ENCODE measurements around the gene RTTN.

RTTN gene

GRCh38 chr18:69999656-70000055 is 205.8 kb downstream of the RTTN start:
- Histone ChIP-seq H3K9ac (ENCODE audit: low read length) (no peak overlapping the region), H3K4me1 (ENCODE audit: control insufficient read depth, insufficient read depth, low read length) (peaks cover 16% of the 10 kb centered on the region; the same call in 1 of the 2 replicates), H3K27ac (ENCODE audit: low read depth, low read length) (no peak overlapping the region)

GRCh38 chr18:69998523-69998987 is 206.9 kb downstream of the RTTN start:
- Histone ChIP-seq H3K36me3 (ENCODE audit: control insufficient read depth, insufficient read depth, low read length) (peaks cover 4% of the 10 kb centered on the region), H3K27ac (ENCODE audit: low read depth, low read length) (no peak overlapping the region), H3K4me3 (ENCODE audit: low read depth, low read length) (no peak overlapping the region), H3K9ac (ENCODE audit: low read length) (no peak overlapping the region), H3K9me3 (ENCODE audit: control insufficient read depth, insufficient read depth, low read depth, low read length) (no peaks in the 10 kb centered on the region), H3K4me1 (ENCODE audit: control insufficient read depth, insufficient read depth, low read length) (peaks cover 16% of the 10 kb centered on the region; the same call in 1 of the 2 replicates), H3K27me3 (ENCODE audit: control insufficient read depth, insufficient read depth, low read length) (no peaks in the 10 kb centered on the region)

More at GRCh38 chr18:69999656-70000055, 205.8 kb downstream of the RTTN start:
- H3K4me3 ChIP-seq (ENCODE audit: low read depth, low read length), result no peak overlapping the region
- H3K36me3 ChIP-seq (ENCODE audit: control insufficient read depth, insufficient read depth, low read length), result peaks cover 4% of the 10 kb centered on the region
- H3K9me3 ChIP-seq (ENCODE audit: control insufficient read depth, insufficient read depth, low read depth, low read length), result no peaks in the 10 kb centered on the region
- H3K27me3 ChIP-seq (ENCODE audit: control insufficient read depth, insufficient read depth, low read length), result no peaks in the 10 kb centered on the region

- no peak overlapping the region for H3K27ac ChIP-seq (ENCODE audit: low read depth, low read length)
- peaks cover 4% of the 10 kb centered on the region for H3K36me3 ChIP-seq (ENCODE audit: control insufficient read depth, insufficient read depth, low read length)
- H3K9ac ChIP-seq (ENCODE audit: low read length), result no peak overlapping the region
- H3K4me3 ChIP-seq (ENCODE audit: low read depth, low read length), result no peak overlapping the region
- H3K4me1 ChIP-seq (ENCODE audit: control insufficient read depth, insufficient read depth, low read length), result peaks cover 16% of the 10 kb centered on the region; the same call in 1 of the 2 replicates
- no peaks in the 10 kb centered on the region for H3K9me3 ChIP-seq (ENCODE audit: control insufficient read depth, insufficient read depth, low read depth, low read length)
- H3K27me3 ChIP-seq (ENCODE audit: control insufficient read depth, insufficient read depth, low read length), result no peaks in the 10 kb centered on the region
Observed at GRCh38 chr18:69996951-69997798, 208.3 kb downstream of the RTTN start.

DNA sequence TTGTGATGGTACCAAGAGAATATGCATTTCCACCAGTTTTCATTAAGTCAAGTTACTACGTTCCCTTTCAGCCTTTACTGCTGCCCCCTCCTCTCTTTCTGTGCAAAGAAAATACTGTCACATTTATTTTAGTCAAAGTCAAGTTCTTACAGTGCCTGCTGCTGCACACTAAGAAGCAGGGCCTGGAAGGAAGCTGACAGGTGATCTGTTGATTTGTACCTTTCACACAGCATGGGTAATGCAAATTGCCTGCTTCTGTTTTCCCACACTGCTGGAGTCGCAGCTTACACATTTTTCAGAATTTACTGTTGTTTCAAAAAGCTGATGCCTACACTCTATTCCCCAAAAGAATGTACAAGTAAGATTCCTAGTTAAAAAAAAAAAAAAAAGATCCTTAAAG is 209.1 kb downstream of the RTTN start:
- Histone ChIP-seq H3K27ac (ENCODE audit: low read depth, low read length) (no peak overlapping the region), H3K9ac (ENCODE audit: low read length) (no peak overlapping the region), H3K36me3 (ENCODE audit: control insufficient read depth, insufficient read depth, low read length) (peaks cover 1% of the 10 kb centered on the region), H3K9me3 (ENCODE audit: control insufficient read depth, insufficient read depth, low read depth, low read length) (no peaks in the 10 kb centered on the region), H3K4me3 (ENCODE audit: low read depth, low read length) (no peak overlapping the region), H3K27me3 (ENCODE audit: control insufficient read depth, insufficient read depth, low read length) (no peaks in the 10 kb centered on the region), H3K4me1 (ENCODE audit: control insufficient read depth, insufficient read depth, low read length) (peaks cover 16% of the 10 kb centered on the region; the same call in 1 of the 2 replicates)

DNA sequence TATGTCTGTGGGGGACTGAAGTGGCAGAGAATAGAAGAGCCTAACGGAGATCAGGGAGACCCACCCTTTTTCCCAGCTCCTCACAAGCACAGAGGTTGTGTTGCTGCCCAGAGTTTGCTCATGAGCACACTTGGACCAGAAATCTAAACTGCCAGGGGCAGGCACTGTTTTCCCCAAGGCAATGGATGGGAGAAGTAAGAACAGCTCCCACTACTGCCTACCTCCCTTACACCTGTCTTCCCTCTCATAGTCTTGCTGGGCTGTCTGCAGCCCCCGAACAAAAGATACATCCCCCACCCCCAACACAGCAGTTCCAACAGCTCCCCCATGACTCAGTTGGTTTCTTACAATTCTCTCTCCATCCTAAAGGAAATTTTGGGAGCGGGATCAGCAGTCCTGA is 209.7 kb downstream of the RTTN start:
- Histone ChIP-seq H3K4me1 (ENCODE audit: control insufficient read depth, insufficient read depth, low read length) (peaks cover 16% of the 10 kb centered on the region; the same call in 1 of the 2 replicates), H3K4me3 (ENCODE audit: low read depth, low read length) (no peak overlapping the region), H3K27me3 (ENCODE audit: control insufficient read depth, insufficient read depth, low read length) (no peaks in the 10 kb centered on the region), H3K9me3 (ENCODE audit: control insufficient read depth, insufficient read depth, low read depth, low read length) (no peaks in the 10 kb centered on the region), H3K36me3 (ENCODE audit: control insufficient read depth, insufficient read depth, low read length) (no peaks in the 10 kb centered on the region), H3K27ac (ENCODE audit: low read depth, low read length) (no peak overlapping the region), H3K9ac (ENCODE audit: low read length) (no peak overlapping the region)

DNA sequence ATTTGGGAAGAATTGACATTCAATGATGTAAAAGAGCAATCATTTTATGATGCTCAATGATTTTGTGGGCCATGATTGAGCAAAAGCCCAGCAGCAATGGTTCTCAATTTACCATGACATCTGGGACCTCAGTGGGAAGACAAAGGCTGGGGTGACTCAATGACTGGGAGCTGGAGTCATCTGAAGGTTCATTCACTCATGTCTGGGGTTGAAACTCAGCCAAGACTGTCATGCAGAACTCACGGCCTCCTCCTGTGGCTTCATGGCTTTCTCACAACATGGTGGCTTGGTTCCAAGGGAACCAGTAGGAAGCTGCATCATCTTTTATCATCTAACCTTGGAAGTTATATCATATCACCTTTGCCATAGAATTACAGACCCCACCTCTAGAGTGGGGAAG is 212.7 kb downstream of the RTTN start:
- no peak overlapping the region for H3K4me3 ChIP-seq (ENCODE audit: low read depth, low read length)
- no peaks in the 10 kb centered on the region for H3K9me3 ChIP-seq (ENCODE audit: control insufficient read depth, insufficient read depth, low read depth, low read length)
- H3K4me1 ChIP-seq (ENCODE audit: control insufficient read depth, insufficient read depth, low read length), result peaks cover 16% of the 10 kb centered on the region; the same call in 1 of the 2 replicates
- no peak overlapping the region for H3K9ac ChIP-seq (ENCODE audit: low read length)
- no peaks in the 10 kb centered on the region for H3K36me3 ChIP-seq (ENCODE audit: control insufficient read depth, insufficient read depth, low read length)
- H3K27ac ChIP-seq (ENCODE audit: low read depth, low read length), result no peak overlapping the region
- no peaks in the 10 kb centered on the region for H3K27me3 ChIP-seq (ENCODE audit: control insufficient read depth, insufficient read depth, low read length)

DNA sequence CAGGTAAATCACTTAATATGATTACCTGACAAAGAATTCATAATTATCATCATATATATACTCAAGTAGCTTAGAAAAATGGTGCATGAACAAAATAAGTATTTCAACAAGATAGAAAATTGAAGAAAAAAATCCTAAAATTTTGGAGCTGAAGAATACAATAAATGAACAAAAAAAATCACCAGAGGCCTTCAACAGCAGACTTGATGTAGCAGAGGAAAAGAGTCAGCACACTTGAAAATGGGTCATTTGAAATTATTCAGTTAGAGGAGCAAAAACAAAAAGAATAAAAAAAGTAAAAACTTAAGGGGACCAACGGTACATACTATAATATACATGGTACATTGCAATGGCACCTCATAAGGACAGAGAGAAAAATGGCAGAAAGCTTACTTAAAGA is 217.6 kb downstream of the RTTN start:
- H3K4me1 ChIP-seq (ENCODE audit: control insufficient read depth, insufficient read depth, low read length), result peaks cover under 1% of the 10 kb centered on the region; the same call in 1 of the 2 replicates
- H3K27ac ChIP-seq (ENCODE audit: low read depth, low read length), result no peak overlapping the region
- no peaks in the 10 kb centered on the region for H3K36me3 ChIP-seq (ENCODE audit: control insufficient read depth, insufficient read depth, low read length)
- no peaks in the 10 kb centered on the region for H3K9me3 ChIP-seq (ENCODE audit: control insufficient read depth, insufficient read depth, low read depth, low read length)
- H3K4me3 ChIP-seq (ENCODE audit: low read depth, low read length), result no peak overlapping the region
- no peak overlapping the region for H3K9ac ChIP-seq (ENCODE audit: low read length)
- no peaks in the 10 kb centered on the region for H3K27me3 ChIP-seq (ENCODE audit: control insufficient read depth, insufficient read depth, low read length)

DNA sequence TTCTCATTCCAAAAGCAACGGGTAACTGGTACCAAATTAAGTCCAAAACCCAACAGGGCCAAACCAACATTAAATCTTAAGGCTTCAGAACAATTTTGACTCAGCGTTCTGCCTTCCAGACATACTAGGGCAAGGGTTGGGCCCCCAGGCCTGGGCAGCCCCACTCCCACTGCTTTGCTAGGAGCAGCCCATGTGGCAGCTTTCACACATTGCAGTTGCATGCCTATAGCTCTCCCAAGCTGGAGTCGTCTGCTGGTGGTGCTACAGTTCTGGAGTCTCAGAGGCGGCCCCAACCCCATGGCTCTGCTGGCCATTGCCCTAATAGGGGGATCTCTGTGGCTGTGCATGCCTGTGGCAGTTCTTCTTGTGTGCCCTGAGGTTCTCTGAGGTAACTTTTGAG is 220.2 kb downstream of the RTTN start:
- Histone ChIP-seq H3K9ac (ENCODE audit: low read length) (no peak overlapping the region), H3K27me3 (ENCODE audit: control insufficient read depth, insufficient read depth, low read length) (no peaks in the 10 kb centered on the region), H3K36me3 (ENCODE audit: control insufficient read depth, insufficient read depth, low read length) (no peaks in the 10 kb centered on the region), H3K9me3 (ENCODE audit: control insufficient read depth, insufficient read depth, low read depth, low read length) (no peaks in the 10 kb centered on the region), H3K4me1 (ENCODE audit: control insufficient read depth, insufficient read depth, low read length) (peaks cover 6% of the 10 kb centered on the region; the same call in 1 of the 2 replicates), H3K27ac (ENCODE audit: low read depth, low read length) (no peak overlapping the region), H3K4me3 (ENCODE audit: low read depth, low read length) (no peak overlapping the region)

GRCh38 chr18:69982417-69982816 is 223.1 kb downstream of the RTTN start:
- Histone ChIP-seq H3K27ac (ENCODE audit: low read depth, low read length) (no peak overlapping the region), H3K9ac (ENCODE audit: low read length) (no peak overlapping the region), H3K27me3 (ENCODE audit: control insufficient read depth, insufficient read depth, low read length) (no peaks in the 10 kb centered on the region), H3K4me1 (ENCODE audit: control insufficient read depth, insufficient read depth, low read length) (peaks cover 6% of the 10 kb centered on the region; the same call in 1 of the 2 replicates), H3K4me3 (ENCODE audit: low read depth, low read length) (no peak overlapping the region), H3K9me3 (ENCODE audit: control insufficient read depth, insufficient read depth, low read depth, low read length) (no peaks in the 10 kb centered on the region), H3K36me3 (ENCODE audit: control insufficient read depth, insufficient read depth, low read length) (no peaks in the 10 kb centered on the region)

- Histone ChIP-seq H3K4me3 (ENCODE audit: low read depth, low read length) (no peak overlapping the region), H3K9ac (ENCODE audit: low read length) (no peak overlapping the region), H3K36me3 (ENCODE audit: control insufficient read depth, insufficient read depth, low read length) (no peaks in the 10 kb centered on the region), H3K27ac (ENCODE audit: low read depth, low read length) (no peak overlapping the region), H3K4me1 (ENCODE audit: control insufficient read depth, insufficient read depth, low read length) (peaks cover 6% of the 10 kb centered on the region; the same call in 1 of the 2 replicates), H3K27me3 (ENCODE audit: control insufficient read depth, insufficient read depth, low read length) (no peaks in the 10 kb centered on the region), H3K9me3 (ENCODE audit: control insufficient read depth, insufficient read depth, low read depth, low read length) (peaks cover 4% of the 10 kb centered on the region; the same call in 1 of the 2 replicates)
Observed at GRCh38 chr18:69981948-69982347, 223.5 kb downstream of the RTTN start.
